Measurements from ENCODE around the gene CEP192. TPM values are rescaled to one million over a fixed set of nuclear protein-coding genes. Genes with fewer than 3 reads are reported as not detected.

The CEP192 gene
- total and polyA plus RNA-seq, 2 of the 13 experiments (the other 11 are each of a cell fraction or from before 2014, with no cell fraction given): 15.3 to 24.7 TPM

- peak; percentile 69; the same call in 1 of the 2 replicates for TF ChIP-seq REPIN1 (CRISPR knock-in tag; IDR thresholded peaks at IDR 0.05; ENCODE audit: borderline replicate concordance, low read depth)
- peak; percentile 94 for TF ChIP-seq STAG1 (CRISPR knock-in tag; IDR thresholded peaks at IDR 0.05)
- TF ChIP-seq, protein P1, sequence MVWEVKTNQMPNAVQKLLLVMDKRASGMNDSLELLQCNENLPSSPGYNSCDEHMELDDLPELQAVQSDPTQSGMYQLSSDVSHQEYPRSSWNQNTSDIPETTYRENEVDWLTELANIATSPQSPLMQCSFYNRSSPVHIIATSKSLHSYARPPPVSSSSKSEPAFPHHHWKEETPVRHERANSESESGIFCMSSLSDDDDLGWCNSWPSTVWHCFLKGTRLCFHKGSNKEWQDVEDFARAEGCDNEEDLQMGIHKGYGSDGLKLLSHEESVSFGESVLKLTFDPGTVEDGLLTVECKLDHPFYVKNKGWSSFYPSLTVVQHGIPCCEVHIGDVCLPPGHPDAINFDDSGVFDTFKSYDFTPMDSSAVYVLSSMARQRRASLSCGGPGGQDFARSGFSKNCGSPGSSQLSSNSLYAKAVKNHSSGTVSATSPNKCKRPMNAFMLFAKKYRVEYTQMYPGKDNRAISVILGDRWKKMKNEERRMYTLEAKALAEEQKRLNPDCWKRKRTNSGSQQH (CRISPR knock-in tag; IDR thresholded peaks at IDR 0.05; ENCODE audit: low read depth): 0 out of 2 replicates have a peak, but pooled peaks have one; percentile 63
- TF ChIP-seq, protein P2, sequence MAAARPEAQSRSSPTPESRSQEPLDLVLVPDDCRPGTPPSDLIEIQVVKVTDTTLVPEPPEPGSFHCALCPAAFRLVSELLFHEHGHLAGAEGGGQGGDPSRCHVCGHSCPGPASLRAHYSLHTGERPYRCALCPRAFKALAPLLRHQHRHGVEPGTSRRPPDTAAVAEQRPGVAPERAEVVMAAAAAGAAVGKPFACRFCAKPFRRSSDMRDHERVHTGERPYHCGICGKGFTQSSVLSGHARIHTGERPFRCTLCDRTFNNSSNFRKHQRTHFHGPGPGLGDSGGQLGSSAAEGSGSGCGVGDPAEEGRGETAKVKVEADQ (CRISPR knock-in tag; IDR thresholded peaks at IDR 0.05; ENCODE audit: borderline replicate concordance): no peak
- TF ChIP-seq ISX (CRISPR knock-in tag; conservative IDR thresholded peaks at IDR 0.05): no peak
- TF ChIP-seq, protein P3, sequence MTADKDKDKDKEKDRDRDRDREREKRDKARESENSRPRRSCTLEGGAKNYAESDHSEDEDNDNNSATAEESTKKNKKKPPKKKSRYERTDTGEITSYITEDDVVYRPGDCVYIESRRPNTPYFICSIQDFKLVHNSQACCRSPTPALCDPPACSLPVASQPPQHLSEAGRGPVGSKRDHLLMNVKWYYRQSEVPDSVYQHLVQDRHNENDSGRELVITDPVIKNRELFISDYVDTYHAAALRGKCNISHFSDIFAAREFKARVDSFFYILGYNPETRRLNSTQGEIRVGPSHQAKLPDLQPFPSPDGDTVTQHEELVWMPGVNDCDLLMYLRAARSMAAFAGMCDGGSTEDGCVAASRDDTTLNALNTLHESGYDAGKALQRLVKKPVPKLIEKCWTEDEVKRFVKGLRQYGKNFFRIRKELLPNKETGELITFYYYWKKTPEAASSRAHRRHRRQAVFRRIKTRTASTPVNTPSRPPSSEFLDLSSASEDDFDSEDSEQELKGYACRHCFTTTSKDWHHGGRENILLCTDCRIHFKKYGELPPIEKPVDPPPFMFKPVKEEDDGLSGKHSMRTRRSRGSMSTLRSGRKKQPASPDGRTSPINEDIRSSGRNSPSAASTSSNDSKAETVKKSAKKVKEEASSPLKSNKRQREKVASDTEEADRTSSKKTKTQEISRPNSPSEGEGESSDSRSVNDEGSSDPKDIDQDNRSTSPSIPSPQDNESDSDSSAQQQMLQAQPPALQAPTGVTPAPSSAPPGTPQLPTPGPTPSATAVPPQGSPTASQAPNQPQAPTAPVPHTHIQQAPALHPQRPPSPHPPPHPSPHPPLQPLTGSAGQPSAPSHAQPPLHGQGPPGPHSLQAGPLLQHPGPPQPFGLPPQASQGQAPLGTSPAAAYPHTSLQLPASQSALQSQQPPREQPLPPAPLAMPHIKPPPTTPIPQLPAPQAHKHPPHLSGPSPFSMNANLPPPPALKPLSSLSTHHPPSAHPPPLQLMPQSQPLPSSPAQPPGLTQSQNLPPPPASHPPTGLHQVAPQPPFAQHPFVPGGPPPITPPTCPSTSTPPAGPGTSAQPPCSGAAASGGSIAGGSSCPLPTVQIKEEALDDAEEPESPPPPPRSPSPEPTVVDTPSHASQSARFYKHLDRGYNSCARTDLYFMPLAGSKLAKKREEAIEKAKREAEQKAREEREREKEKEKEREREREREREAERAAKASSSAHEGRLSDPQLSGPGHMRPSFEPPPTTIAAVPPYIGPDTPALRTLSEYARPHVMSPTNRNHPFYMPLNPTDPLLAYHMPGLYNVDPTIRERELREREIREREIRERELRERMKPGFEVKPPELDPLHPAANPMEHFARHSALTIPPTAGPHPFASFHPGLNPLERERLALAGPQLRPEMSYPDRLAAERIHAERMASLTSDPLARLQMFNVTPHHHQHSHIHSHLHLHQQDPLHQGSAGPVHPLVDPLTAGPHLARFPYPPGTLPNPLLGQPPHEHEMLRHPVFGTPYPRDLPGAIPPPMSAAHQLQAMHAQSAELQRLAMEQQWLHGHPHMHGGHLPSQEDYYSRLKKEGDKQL (CRISPR knock-in tag; IDR thresholded peaks at IDR 0.05; ENCODE audit: low read depth): no peak
- TF ChIP-seq, protein P4, sequence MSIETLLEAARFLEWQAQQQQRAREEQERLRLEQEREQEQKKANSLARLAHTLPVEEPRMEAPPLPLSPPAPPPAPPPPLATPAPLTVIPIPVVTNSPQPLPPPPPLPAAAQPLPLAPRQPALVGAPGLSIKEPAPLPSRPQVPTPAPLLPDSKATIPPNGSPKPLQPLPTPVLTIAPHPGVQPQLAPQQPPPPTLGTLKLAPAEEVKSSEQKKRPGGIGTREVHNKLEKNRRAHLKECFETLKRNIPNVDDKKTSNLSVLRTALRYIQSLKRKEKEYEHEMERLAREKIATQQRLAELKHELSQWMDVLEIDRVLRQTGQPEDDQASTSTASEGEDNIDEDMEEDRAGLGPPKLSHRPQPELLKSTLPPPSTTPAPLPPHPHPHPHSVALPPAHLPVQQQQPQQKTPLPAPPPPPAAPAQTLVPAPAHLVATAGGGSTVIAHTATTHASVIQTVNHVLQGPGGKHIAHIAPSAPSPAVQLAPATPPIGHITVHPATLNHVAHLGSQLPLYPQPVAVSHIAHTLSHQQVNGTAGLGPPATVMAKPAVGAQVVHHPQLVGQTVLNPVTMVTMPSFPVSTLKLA (IDR thresholded peaks at IDR 0.05): no peak; the same call in 1 of the 2 replicates
- no peak for TF ChIP-seq AGO2 (optimal IDR thresholded peaks at IDR 0.05; ENCODE audit: low read depth, low read length)
- TF ChIP-seq EP300 (IDR thresholded peaks at IDR 0.05; ENCODE audit: low read depth in 2 of 2, low read length in 2 of 2): no peak
- no peak for TF ChIP-seq EP300 (CRISPR knock-in tag; IDR thresholded peaks at IDR 0.05; ENCODE audit: borderline replicate concordance)
- TF ChIP-seq BCL6 (CRISPR knock-in tag; IDR thresholded peaks at IDR 0.05): peak; percentile 77
- TF ChIP-seq ATF7 (IDR thresholded peaks at IDR 0.05): no peak
- TF ChIP-seq ATF7 (CRISPR knock-in tag; IDR thresholded peaks at IDR 0.05): 0 out of 2 replicates have a peak, but pooled peaks have one; percentile 64
- TF ChIP-seq MXD1 (CRISPR knock-in tag; IDR thresholded peaks at IDR 0.05): peak; percentile 70
- TF ChIP-seq, protein P5, sequence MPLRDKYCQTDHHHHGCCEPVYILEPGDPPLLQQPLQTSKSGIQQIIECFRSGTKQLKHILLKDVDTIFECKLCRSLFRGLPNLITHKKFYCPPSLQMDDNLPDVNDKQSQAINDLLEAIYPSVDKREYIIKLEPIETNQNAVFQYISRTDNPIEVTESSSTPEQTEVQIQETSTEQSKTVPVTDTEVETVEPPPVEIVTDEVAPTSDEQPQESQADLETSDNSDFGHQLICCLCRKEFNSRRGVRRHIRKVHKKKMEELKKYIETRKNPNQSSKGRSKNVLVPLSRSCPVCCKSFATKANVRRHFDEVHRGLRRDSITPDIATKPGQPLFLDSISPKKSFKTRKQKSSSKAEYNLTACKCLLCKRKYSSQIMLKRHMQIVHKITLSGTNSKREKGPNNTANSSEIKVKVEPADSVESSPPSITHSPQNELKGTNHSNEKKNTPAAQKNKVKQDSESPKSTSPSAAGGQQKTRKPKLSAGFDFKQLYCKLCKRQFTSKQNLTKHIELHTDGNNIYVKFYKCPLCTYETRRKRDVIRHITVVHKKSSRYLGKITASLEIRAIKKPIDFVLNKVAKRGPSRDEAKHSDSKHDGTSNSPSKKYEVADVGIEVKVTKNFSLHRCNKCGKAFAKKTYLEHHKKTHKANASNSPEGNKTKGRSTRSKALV (CRISPR knock-in tag; IDR thresholded peaks at IDR 0.05): peak; percentile 26; the same call in 1 of the 2 replicates
- TF ChIP-seq EEA1 (CRISPR knock-in tag; IDR thresholded peaks at IDR 0.05; ENCODE audit: borderline replicate concordance): no peak
Measured at GRCh38 chr18:13139885-13140450, 148.8 kb downstream of the CEP192 start (continued).

Measured in HepG2 (cell line).